Fibroblast of skin of abdomen (primary cell): ENCODE measurements around the gene OTOR.

ENCODE experiments used
- DNase-seq: peaks from one replicate; pipeline ENCODE4 v3.0.0-alpha.2; 2013

Gene OTOR

GRCh38 chr20:16749573-16749972 is 1.4 kb downstream of the OTOR start:
- no peak for DNase-seq

- no peak for DNase-seq
These were observed 3.9 kb downstream of the OTOR start for GRCh38 chr20:16752082-16752481.

DNA sequence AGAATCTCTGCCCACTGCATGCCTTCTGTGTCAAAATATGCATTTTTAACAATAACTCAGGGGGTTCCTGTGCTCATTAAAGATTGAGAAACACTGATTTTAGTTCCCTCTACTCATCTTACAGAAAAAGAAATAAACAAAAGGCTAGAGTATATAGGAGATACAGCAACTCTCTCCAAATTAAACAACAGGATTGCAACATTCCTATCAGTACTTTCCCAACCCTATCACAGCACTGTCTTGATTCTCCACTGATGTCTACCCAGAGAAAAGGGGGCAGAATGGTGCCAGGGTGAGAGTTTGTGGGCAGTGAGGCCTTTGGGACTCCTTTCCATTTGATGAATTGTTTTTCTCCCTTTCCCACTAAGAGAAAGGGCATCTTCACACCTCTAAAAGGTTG is 4.7 kb downstream of the OTOR start:
- DNase-seq, result no peak

DNA sequence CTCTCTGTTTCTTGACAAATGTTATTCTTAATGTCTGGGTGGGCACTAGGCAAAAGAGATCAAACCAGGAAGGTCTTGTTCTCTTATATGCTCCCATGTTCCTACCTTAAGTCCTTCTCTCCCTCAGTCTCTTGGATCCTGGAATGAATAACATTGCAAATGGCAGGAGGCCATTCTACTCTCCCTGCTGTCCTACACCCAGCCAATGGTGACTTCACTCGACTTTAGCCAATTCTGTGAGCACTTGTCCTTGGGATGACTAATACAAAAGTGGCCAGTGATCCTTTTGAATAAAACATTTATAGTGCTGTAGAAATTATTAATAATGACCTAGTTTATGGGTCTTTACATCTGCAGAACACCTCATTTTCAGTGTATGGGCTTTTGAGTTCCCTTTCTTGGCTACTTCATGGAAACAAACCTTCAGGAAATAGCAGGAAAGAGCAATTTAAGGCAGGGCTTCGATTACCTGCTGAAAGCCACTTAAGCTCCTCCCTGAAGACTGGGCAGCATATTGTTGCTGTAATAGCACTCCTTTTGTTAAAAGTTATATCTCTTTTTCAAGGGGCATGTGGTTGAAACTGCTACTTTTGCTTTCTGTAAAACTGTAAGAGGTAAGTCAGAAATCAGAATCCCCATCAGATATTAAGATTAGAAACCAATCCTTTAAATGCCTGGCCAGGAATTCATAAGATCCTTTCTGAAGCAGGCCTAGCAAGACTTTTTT is 10.5 kb downstream of the OTOR start:
- DNase-seq, result no peak

- no peak for DNase-seq
These were observed 11.0 kb downstream of the OTOR start for GRCh38 chr20:16759181-16759563.

DNA sequence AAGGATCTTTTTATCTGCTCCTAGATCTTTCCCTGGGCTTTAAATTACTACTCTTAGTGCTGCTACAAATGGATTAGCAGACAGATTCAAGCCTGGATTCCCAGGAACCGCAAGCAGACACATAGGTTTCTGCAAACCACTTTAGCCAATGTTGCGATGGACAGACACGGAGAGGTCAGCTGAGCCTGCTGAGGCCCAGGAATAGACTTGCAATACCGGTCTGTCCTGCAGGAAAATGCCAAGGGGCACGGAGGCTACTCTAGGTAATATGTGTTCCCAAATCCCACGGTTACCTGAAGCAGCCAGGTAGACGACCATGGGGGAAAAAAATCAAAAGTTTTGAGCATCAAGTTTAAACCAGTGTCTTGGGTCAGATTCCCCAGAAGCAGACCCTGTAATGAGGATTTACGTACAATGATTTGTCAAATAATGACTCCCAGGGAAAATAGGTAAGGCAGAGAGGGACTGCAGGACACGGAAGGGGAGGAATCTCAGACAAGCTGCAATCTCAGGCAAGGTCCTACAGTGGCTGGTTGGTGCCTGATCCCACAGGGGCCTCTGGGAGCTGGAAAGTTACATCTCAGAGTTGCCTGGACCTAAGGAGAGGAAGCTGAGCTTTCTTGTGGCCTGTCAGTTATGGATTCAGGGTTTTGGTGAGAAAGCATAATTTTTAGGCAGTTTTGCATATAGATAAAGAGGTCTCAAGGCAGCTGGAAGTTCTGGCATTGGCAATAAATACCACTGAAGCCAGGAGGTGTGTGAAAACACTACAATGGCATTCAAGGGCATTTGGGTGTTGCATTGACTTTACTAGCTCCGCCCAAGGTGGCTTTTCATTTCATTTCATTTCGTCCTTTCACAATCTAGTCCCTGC is 12.5 kb downstream of the OTOR start:
- DNase-seq, result no peak

GRCh38 chr20:16761305-16761829 is 13.2 kb downstream of the OTOR start:
- DNase-seq, result peak; percentile 64

GRCh38 chr20:16764560-16764959 is 16.4 kb downstream of the OTOR start:
- no peak for DNase-seq

- peak; percentile 12 for DNase-seq
These were observed 23.1 kb downstream of the OTOR start for GRCh38 chr20:16771213-16771612.

- no peak for DNase-seq
These were observed 27.8 kb downstream of the OTOR start for GRCh38 chr20:16775961-16776360.

DNA sequence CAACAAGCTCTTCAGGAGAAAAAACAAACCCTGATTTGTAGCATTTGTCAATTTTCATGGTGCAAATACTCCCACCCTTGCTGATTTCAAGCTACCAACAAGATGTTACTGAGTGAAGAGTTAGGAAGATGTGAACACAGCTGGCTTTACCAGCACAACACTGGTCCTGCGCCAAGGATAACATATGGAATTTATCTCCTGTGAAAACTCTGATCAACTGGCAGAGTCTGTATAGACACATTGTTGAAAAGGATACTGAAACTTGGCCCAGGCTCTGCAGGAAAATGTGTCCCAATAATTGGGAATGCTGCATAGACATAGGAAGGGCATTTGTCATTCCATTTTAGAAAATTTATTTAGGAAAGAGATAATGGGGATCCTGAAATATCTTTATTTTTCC is 29.0 kb downstream of the OTOR start:
- no peak for DNase-seq

GRCh38 chr20:16778159-16778558 is 30.0 kb downstream of the OTOR start:
- no peak for DNase-seq

DNA sequence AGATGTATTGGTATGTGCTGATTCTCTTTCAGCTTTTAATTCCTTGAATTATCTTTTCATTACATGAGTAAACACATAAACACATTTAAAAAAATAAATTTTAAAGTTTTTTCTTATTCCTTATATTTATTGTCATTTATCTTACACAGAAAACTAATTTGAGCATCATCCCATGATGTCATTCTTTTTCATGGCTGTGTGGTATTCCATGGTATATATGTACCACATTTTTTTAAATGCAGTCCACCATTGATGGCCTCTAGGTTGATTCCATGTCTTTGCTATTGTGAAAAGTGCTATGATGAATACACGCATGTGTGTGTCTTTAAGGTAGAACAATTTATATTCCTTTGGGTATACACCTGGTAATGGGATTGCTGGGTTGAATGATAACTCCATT is 33.3 kb downstream of the OTOR start:
- no peak for DNase-seq

- DNase-seq, result peak; percentile 33
These were observed 37.1 kb downstream of the OTOR start for GRCh38 chr20:16785226-16785625.
